Neutrophil (primary cell): ENCODE results near the gene MIA.

Experiments
- H3K27ac ChIP-seq: fragments of 200-600 bp; sonication (generic); 2 replicates; pipeline ENCODE4 v1.5.1; 2016; ENCODE audit warnings: mild to moderate bottlenecking, moderate library complexity
- H3K27me3 ChIP-seq: fragments of 200-600 bp; sonication (generic); 2 replicates; pipeline ENCODE4 v1.6.0; 2016; ENCODE audit warnings: mild to moderate bottlenecking
- H3K36me3 ChIP-seq: fragments of 200-600 bp; sonication (generic); 2 replicates; pipeline ENCODE4 v1.5.1; 2017
- H3K4me1 ChIP-seq, 2 experiments: fragments of 200-600 bp in 1 of 2; sonication (generic) in 1 of 2; 1 replicate in 1 of 2; 2 replicates in 1 of 2; pipeline versions ENCODE4 v1.5.1 to v1.6.1; 2013 to 2016; ENCODE audit warnings: low read depth in 1 of 2, low read length in 1 of 2, mild to moderate bottlenecking in 1 of 2, moderate library complexity in 1 of 2; ENCODE audit not compliant: control insufficient read depth in 1 of 2, insufficient read depth in 1 of 2
- H3K4me3 ChIP-seq, 2 experiments: fragments of 200-600 bp in 1 of 2; sonication (generic) in 1 of 2; 1 replicate in 1 of 2; 2 replicates in 1 of 2; pipeline ENCODE4 v1.5.1; 2013 to 2016; ENCODE audit warnings: low read depth in 1 of 2, low read length in 1 of 2, mild to moderate bottlenecking in 1 of 2, moderate library complexity in 1 of 2
- H3K9me3 ChIP-seq: fragments of 200-600 bp; sonication (generic); 2 replicates; pipeline ENCODE4 v1.5.1; 2016
- TF ChIP-seq, protein P1 (sequence below): fragments of 200-600 bp; sonication (generic); IDR thresholded peaks from 2 replicates; pipeline ENCODE4 v1.5.1; 2016; ENCODE audit warnings: antibody characterized with exemption

Gene MIA

GRCh38 chr19:40736661-40737060 lies 38.7 kb upstream of the MIA start:
- Histone ChIP-seq H3K27ac (no peak overlapping the region), H3K36me3 (peaks cover 76% of the 10 kb centered on the region), H3K4me3 (no peak overlapping the region), H3K4me1 (peaks cover 9 to 15% of the 10 kb centered on the region in 2 experiments), H3K27me3 (no peaks in the 10 kb centered on the region), H3K9me3 (no peaks in the 10 kb centered on the region)
- TF ChIP-seq, protein P1, sequence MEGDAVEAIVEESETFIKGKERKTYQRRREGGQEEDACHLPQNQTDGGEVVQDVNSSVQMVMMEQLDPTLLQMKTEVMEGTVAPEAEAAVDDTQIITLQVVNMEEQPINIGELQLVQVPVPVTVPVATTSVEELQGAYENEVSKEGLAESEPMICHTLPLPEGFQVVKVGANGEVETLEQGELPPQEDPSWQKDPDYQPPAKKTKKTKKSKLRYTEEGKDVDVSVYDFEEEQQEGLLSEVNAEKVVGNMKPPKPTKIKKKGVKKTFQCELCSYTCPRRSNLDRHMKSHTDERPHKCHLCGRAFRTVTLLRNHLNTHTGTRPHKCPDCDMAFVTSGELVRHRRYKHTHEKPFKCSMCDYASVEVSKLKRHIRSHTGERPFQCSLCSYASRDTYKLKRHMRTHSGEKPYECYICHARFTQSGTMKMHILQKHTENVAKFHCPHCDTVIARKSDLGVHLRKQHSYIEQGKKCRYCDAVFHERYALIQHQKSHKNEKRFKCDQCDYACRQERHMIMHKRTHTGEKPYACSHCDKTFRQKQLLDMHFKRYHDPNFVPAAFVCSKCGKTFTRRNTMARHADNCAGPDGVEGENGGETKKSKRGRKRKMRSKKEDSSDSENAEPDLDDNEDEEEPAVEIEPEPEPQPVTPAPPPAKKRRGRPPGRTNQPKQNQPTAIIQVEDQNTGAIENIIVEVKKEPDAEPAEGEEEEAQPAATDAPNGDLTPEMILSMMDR, result no peak

GRCh38 chr19:40737102-40737644 lies 38.1 kb upstream of the MIA start:
- Histone ChIP-seq H3K27ac (no peak overlapping the region), H3K4me3 (no peak overlapping the region), H3K4me1 (peaks cover 9 to 15% of the 10 kb centered on the region in 2 experiments), H3K9me3 (no peaks in the 10 kb centered on the region), H3K27me3 (no peaks in the 10 kb centered on the region), H3K36me3 (peaks cover 75% of the 10 kb centered on the region)
- TF ChIP-seq, protein P1, result no peak

DNA sequence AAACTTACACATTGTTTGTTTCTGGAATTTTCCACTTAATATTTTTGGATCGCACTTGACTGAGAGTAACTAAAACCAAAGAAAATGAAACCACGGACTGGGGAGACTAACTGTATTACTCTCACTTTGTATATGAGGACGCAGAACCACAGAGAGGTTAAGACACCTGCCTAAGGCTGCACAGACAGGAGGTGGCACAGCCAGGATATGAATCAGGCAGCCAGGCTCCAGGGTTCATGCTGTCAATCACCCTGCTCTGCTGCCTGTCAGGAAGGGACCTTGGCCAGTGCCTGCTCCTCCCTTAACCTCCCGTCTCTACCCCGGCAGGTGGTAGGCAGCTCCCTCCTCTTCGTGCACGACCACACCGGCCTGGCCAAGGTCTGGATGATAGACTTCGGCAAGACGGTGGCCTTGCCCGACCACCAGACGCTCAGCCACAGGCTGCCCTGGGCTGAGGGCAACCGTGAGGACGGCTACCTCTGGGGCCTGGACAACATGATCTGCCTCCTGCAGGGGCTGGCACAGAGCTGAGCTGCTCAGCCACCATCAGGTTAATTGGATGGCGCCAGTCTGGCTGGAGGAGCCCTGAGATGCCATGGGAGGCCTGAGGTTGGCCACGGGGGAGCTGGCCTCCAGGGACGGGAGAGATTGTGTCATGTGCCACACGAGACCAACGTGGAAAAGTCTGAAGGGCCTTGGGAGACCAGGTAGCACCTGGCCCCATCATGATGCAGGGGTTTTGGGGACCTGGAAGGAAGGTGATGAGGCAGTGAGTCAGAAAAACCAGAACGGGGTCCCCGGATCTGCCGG lies 36.1 kb upstream of the MIA start:
- no peaks in the 10 kb centered on the region for H3K9me3 ChIP-seq
- H3K36me3 ChIP-seq, result peaks cover 74% of the 10 kb centered on the region
- TF ChIP-seq, protein P1, result no peak
- H3K27ac ChIP-seq, result no peak overlapping the region
- H3K4me3 ChIP-seq, result no peak overlapping the region
- H3K27me3 ChIP-seq, result no peaks in the 10 kb centered on the region
- no peaks in the 10 kb centered on the region for H3K4me1 ChIP-seq

DNA sequence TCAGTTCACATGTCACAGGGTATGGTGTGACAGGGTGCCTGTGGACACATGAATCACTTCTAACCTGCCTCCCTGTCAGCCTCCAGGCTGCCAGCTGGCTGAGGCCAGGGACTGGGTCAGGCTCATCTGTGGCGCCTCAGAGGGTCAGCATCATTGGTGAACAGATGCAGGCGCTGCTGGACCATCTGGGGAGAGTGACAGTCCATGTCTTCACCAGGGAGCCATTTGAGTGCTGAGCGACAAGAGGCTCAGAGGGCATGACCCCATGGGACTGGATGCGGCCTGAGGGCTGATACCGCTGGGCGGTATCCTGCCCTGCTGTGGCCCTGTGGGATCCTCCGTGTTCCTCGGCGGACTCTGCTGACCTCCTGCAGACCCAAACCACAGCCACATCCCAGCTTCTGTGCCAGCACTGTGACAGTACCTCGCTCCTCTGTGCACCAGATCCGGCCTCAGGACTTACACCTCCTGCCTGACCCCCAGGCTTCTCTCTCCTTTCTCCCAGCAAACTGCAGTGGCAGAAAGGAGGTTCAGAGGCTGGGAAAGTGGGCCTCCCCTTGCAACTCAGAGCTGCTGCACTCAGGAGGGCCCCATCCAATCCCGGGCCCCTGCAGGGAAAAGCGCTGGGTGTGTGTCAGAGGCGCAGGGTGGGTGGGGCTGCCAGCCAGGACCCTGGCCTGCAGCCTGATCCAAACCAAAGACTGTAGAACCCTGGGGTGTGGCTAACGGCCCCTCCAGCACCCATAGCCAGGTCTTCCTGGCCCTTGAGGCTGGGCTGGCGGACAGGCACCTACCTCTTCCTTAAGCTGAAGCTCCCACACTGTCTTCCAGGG lies 35.2 kb upstream of the MIA start:
- H3K27ac ChIP-seq, result no peak overlapping the region
- H3K9me3 ChIP-seq, result no peaks in the 10 kb centered on the region
- no peaks in the 10 kb centered on the region for H3K4me1 ChIP-seq
- peaks cover 67% of the 10 kb centered on the region for H3K36me3 ChIP-seq
- TF ChIP-seq, protein P1, result no peak
- no peak overlapping the region for H3K4me3 ChIP-seq
- H3K27me3 ChIP-seq, result no peaks in the 10 kb centered on the region

- no peaks in the 10 kb centered on the region for H3K4me1 ChIP-seq
- H3K36me3 ChIP-seq, result peaks cover 61% of the 10 kb centered on the region
- H3K9me3 ChIP-seq, result no peaks in the 10 kb centered on the region
- H3K27ac ChIP-seq, result no peak overlapping the region
- H3K4me3 ChIP-seq, result no peak overlapping the region
- TF ChIP-seq, protein P1, result no peak
- no peaks in the 10 kb centered on the region for H3K27me3 ChIP-seq
Measured at GRCh38 chr19:40740747-40741146, 34.6 kb upstream of the MIA start.
